HepG2 (cell line): Measurements from ENCODE around the gene SIGLEC14. TPM values are rescaled to one million over a fixed set of nuclear protein-coding genes. Genes with fewer than 3 reads are reported as not detected.
A peak's percentile ranks its signal among the peaks of the same experiment; 100 is the strongest.

Source experiments
- AGO1 ChIP-seq: fragments of 200-400 bp; formaldehyde crosslinking; IDR thresholded peaks from 2 replicates; pipeline ENCODE4 v1.6.1; 2017; ENCODE audit warnings: mild to moderate bottlenecking, low read depth, low read length, moderate library complexity; ENCODE audit not compliant: poor library complexity, severe bottlenecking
- ETV6 ChIP-seq: sonication (generic); formaldehyde crosslinking; conservative IDR thresholded peaks from 2 replicates; pipeline ENCODE4 v1.4.0; 2020; ENCODE audit warnings: missing genetic modification reagents
- GATAD2A ChIP-seq: IDR thresholded peaks from 2 replicates; pipeline ENCODE4 v1.6.1; 2016
- GPN1 ChIP-seq: sonication (generic); formaldehyde crosslinking; IDR thresholded peaks from 2 replicates; pipeline ENCODE4 v1.5.1; 2020; ENCODE audit warnings: missing genetic modification reagents, borderline replicate concordance
- JARID2 ChIP-seq: sonication (generic); formaldehyde crosslinking; IDR thresholded peaks from 2 replicates; pipeline ENCODE4 v1.8.1; 2023; ENCODE audit warnings: missing genetic modification reagents, inconsistent platforms; ENCODE audit not compliant: insufficient replicate concordance
- KLF15 ChIP-seq: sonication (generic); formaldehyde crosslinking; IDR thresholded peaks from 2 replicates; pipeline ENCODE4 v1.8.1; 2023; ENCODE audit warnings: borderline replicate concordance, mild to moderate bottlenecking, inconsistent platforms, missing genetic modification reagents, mixed read lengths
- MED1 ChIP-seq: sonication (generic); formaldehyde crosslinking; IDR thresholded peaks from 2 replicates; pipeline ENCODE4 v1.4.0; 2020; ENCODE audit warnings: missing genetic modification reagents
- NR3C1 ChIP-seq: sonication (generic); formaldehyde crosslinking; IDR thresholded peaks from 2 replicates; pipeline ENCODE4 v1.4.0; 2020; ENCODE audit warnings: missing genetic modification reagents
- PAF1 ChIP-seq: IDR thresholded peaks from 2 replicates; pipeline ENCODE4 v1.6.1; 2016; ENCODE audit warnings: missing genetic modification reagents, missing compliant biosample characterization
- STAG1 ChIP-seq: sonication (generic); formaldehyde crosslinking; IDR thresholded peaks from 2 replicates; pipeline ENCODE4 v1.4.0; 2020; ENCODE audit warnings: missing genetic modification reagents
- TBL1XR1 ChIP-seq: fragments of 150-350 bp; IDR thresholded peaks from 2 replicates; pipeline ENCODE4 v1.6.1; 2014; ENCODE audit warnings: borderline replicate concordance, low read length; ENCODE audit not compliant: partially characterized antibody
- TFAP4 ChIP-seq: sonication (generic); IDR thresholded peaks from 2 replicates; pipeline ENCODE4 v1.6.1; 2016; ENCODE audit warnings: low read depth, borderline replicate concordance
- TFDP2 ChIP-seq: sonication (generic); formaldehyde crosslinking; IDR thresholded peaks from 2 replicates; pipeline ENCODE4 v1.4.0; 2020; ENCODE audit warnings: missing genetic modification reagents
- ZBTB7B ChIP-seq: sonication (generic); formaldehyde crosslinking; IDR thresholded peaks from 2 replicates; pipeline ENCODE4 v1.4.0; 2020; ENCODE audit warnings: missing genetic modification reagents
- ZFP1 ChIP-seq: IDR thresholded peaks from 2 replicates; pipeline ENCODE4 v1.6.1; 2016
- ZFP62 ChIP-seq: sonication (generic); formaldehyde crosslinking; IDR thresholded peaks from 2 replicates; pipeline ENCODE4 v1.4.0; 2020; ENCODE audit warnings: missing genetic modification reagents
- ZNF180 ChIP-seq: sonication (generic); formaldehyde crosslinking; IDR thresholded peaks from 2 replicates; pipeline ENCODE4 v1.4.0; 2020; ENCODE audit warnings: low read depth, missing genetic modification reagents, borderline replicate concordance
- ZNF354B ChIP-seq: sonication (generic); formaldehyde crosslinking; IDR thresholded peaks from 2 replicates; pipeline ENCODE4 v1.8.0; 2022; ENCODE audit warnings: mild to moderate bottlenecking, missing genetic modification reagents
- ZNF501 ChIP-seq: sonication (generic); formaldehyde crosslinking; IDR thresholded peaks from 2 replicates; pipeline ENCODE4 v1.5.1; 2020; ENCODE audit warnings: mild to moderate bottlenecking, moderate library complexity, missing genetic modification reagents
- ZSCAN9 ChIP-seq: IDR thresholded peaks from 2 replicates; pipeline ENCODE4 v1.6.1; 2016; ENCODE audit warnings: borderline replicate concordance
- polyA plus RNA-seq, 8 experiments: library from polyadenylated mRNA; depleted of rRNA in 3 of 8; stranded (reverse) in 7 of 8; unstranded in 1 of 8; fragments of >200 nt; fragmentation: Illumina TruSeq in 4 of 8; extraction: Trizol in 4 of 8; gene quantifications; 2 replicates each; pipeline versions ENCODE4 v1.2.1 to v1.2.3, GENCODE V29; 2011 to 2016; ENCODE audit warnings: low read depth in 4 of 8, missing spikeins in 1 of 8, mixed read lengths in 1 of 8; ENCODE audit not compliant: insufficient read depth in 1 of 8
- total RNA-seq, 5 experiments: library from RNA; depleted of rRNA; stranded (reverse); fragments of >200 nt; fragmentation: Illumina TruSeq; extraction: Trizol; gene quantifications; 2 replicates each; pipeline ENCODE4 v1.2.3, GENCODE V29; 2016; ENCODE audit warnings: low read depth in 1 of 5
- TF ChIP-seq, protein P1 (sequence below): sonication (generic); formaldehyde crosslinking; IDR thresholded peaks from 2 replicates; pipeline ENCODE4 v1.8.0; 2022; ENCODE audit warnings: missing genetic modification reagents, mild to moderate bottlenecking, moderate library complexity, borderline replicate concordance
- TF ChIP-seq, protein P2 (sequence below): sonication (generic); formaldehyde crosslinking; IDR thresholded peaks from 2 replicates; pipeline ENCODE4 v1.4.0; 2020; ENCODE audit warnings: mild to moderate bottlenecking, missing genetic modification reagents
- TF ChIP-seq, protein P3 (sequence below): sonication (generic); formaldehyde crosslinking; IDR thresholded peaks from 2 replicates; pipeline ENCODE4 v1.8.0; 2022; ENCODE audit warnings: mild to moderate bottlenecking, missing genetic modification reagents

SIGLEC14 gene
- total and polyA plus RNA-seq, 2 of the 13 experiments (the other 11 are each of a cell fraction or from before 2014, with no cell fraction given), result 0.05 to 0.09 TPM

GRCh38 chr19:51690454-51691073, 43.9 kb upstream of the SIGLEC14 start (continued):
- TF ChIP-seq ZNF180, result no peak
- TF ChIP-seq GPN1 (CRISPR knock-in tag), result no peak
- TF ChIP-seq TFDP2 (CRISPR knock-in tag), result no peak
- no peak for TF ChIP-seq ZFP1 (CRISPR knock-in tag)
- TF ChIP-seq ZNF354B (CRISPR knock-in tag), result no peak
- TF ChIP-seq ZSCAN9 (CRISPR knock-in tag), result no peak
- TF ChIP-seq NR3C1, result no peak
- peak; percentile 53 for TF ChIP-seq AGO1
- TF ChIP-seq ZBTB7B (CRISPR knock-in tag), result peak; percentile 42; the same call in 1 of the 2 replicates
- TF ChIP-seq TFAP4, result peak; percentile 61; the same call in 1 of the 2 replicates
- TF ChIP-seq TBL1XR1, result no peak
- no peak for TF ChIP-seq JARID2 (CRISPR knock-in tag)
- TF ChIP-seq ZFP62 (CRISPR knock-in tag), result no peak
- TF ChIP-seq STAG1 (CRISPR knock-in tag), result no peak
- TF ChIP-seq PAF1 (CRISPR knock-in tag), result no peak
- no peak for TF ChIP-seq GATAD2A (CRISPR knock-in tag)
- TF ChIP-seq, protein P1, sequence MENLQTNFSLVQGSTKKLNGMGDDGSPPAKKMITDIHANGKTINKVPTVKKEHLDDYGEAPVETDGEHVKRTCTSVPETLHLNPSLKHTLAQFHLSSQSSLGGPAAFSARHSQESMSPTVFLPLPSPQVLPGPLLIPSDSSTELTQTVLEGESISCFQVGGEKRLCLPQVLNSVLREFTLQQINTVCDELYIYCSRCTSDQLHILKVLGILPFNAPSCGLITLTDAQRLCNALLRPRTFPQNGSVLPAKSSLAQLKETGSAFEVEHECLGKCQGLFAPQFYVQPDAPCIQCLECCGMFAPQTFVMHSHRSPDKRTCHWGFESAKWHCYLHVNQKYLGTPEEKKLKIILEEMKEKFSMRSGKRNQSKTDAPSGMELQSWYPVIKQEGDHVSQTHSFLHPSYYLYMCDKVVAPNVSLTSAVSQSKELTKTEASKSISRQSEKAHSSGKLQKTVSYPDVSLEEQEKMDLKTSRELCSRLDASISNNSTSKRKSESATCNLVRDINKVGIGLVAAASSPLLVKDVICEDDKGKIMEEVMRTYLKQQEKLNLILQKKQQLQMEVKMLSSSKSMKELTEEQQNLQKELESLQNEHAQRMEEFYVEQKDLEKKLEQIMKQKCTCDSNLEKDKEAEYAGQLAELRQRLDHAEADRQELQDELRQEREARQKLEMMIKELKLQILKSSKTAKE (CRISPR knock-in tag), result peak; percentile 67; the same call in 1 of the 2 replicates
- TF ChIP-seq ETV6 (CRISPR knock-in tag), result no peak
- TF ChIP-seq, protein P2, sequence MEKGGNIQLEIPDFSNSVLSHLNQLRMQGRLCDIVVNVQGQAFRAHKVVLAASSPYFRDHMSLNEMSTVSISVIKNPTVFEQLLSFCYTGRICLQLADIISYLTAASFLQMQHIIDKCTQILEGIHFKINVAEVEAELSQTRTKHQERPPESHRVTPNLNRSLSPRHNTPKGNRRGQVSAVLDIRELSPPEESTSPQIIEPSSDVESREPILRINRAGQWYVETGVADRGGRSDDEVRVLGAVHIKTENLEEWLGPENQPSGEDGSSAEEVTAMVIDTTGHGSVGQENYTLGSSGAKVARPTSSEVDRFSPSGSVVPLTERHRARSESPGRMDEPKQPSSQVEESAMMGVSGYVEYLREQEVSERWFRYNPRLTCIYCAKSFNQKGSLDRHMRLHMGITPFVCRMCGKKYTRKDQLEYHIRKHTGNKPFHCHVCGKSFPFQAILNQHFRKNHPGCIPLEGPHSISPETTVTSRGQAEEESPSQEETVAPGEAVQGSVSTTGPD (CRISPR knock-in tag), result no peak
- TF ChIP-seq ZNF501 (CRISPR knock-in tag), result no peak
- TF ChIP-seq, protein P3, sequence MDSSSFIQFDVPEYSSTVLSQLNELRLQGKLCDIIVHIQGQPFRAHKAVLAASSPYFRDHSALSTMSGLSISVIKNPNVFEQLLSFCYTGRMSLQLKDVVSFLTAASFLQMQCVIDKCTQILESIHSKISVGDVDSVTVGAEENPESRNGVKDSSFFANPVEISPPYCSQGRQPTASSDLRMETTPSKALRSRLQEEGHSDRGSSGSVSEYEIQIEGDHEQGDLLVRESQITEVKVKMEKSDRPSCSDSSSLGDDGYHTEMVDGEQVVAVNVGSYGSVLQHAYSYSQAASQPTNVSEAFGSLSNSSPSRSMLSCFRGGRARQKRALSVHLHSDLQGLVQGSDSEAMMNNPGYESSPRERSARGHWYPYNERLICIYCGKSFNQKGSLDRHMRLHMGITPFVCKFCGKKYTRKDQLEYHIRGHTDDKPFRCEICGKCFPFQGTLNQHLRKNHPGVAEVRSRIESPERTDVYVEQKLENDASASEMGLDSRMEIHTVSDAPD (CRISPR knock-in tag), result no peak
- no peak for TF ChIP-seq MED1 (CRISPR knock-in tag)
- no peak for TF ChIP-seq KLF15 (CRISPR knock-in tag)
